ENCODE measurements around the gene NUBP2.

The NUBP2 gene

DNA sequence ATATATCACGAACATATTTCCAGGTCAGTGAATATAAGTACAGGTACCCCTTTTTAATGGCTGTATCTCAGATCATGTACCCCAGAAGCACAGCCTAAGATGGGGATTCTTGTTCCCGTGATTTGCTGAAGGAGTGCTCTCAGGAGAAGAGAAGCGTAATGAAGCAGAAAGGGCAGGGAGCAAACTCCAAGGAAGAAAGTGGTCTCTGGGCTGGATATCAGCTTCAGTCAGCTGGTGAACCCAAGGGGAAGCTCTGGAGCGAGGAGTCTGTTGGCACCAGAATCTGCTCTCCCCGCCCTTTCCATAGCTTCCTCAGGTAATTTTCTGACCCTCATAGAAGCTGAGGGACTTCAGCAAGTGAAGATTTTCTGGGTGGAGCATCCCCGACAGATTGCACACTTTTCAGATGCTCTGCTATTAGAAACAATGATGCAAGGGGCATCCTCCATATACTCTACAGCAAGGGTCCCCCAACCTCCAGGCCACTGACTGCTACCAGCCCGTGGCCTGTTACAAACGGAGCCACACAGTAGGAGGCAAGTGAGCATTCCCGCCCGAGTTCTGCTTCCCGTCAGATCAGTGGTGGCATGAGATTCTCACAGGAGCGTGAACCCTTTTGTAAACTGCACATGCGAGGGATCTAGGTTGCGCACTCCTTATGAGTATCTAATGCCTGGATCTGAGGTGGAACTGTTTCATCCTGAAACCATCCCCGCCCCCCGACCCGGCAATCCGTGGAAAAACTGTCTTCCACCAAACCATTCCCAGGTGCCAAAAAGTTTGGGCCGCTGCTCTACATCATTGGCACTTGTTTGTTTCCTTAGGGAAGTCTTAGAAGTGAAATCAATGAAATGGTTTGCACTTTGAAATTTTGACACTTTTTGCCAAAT lies 48.7 kb downstream of the NUBP2 start:
- no peak for DNase-seq

DNA sequence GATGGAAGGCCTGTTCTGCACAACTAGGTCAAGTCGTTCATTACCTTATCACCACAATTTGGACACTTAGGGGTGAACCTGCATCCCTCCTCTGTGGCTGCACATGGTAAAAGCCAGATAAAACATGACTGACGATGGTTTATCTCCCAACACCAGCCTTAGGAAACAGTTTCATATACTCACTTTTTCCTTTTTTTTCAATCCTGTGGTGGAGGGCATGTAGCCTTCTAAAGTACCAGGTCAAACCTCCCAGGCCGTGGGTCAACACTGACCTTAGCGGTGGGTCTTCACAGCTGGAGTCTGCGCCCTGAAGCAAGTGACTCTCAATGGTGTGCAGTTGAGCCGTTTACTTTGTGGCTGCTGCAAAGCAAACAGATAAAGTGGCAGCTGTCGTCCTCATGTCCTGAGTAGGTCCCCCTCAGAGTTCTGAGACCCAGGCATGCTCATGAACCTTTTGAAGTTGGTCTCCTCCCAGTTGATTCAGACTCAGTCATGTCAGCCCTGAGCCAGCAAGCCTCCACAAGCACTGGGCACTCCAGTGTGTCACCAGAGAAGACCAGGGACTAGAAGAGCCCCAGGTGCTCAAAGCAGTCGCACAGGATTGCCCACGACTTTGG lies 50.2 kb downstream of the NUBP2 start:
- DNase-seq, result no peak

DNA sequence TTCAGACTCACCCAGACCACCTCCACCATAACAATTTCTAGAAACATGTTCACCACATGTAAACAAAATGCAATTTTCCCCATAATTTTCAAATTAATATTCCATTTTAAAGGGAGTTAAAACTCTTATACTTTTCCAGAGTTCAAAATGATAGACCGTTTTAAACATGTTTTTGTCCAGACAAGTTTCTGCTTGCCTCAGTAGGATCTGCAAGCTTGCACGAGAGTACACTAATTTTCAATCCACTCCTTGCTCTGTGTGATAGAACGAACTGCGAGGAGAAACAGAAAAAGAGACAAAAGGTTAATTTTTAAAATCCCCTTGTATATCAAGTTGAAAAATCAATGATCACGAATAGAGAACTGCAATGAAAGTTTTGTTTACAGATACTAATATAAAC lies 51.3 kb downstream of the NUBP2 start:
- DNase-seq, result no peak
